HEK293T (cell line): Measurements from ENCODE around the gene PCDHA6.
"Not testable (repeated sequence)": the region's sequence is repeated elsewhere in the genome, so short reads cannot be mapped to it uniquely, and the experiment has no call there.

Experiments used
- CTCF ChIA-PET: fragments of 350-600 bp; formaldehyde crosslinking; extraction: SDS; loops from one replicate; lab custom pipeline; 2021; ENCODE audit warnings: antibody characterized with exemption, inconsistent platforms; lab: Yijun Ruan, JAX
- POLR2A ChIA-PET: fragments of 350-600 bp; formaldehyde crosslinking; extraction: SDS; loops from one replicate; lab custom pipeline; 2020; ENCODE audit warnings: antibody characterized with exemption, inconsistent platforms; lab: Yijun Ruan, JAX
- DNase-seq: peaks from one replicate; pipeline ENCODE4 v3.0.0; 2012; ENCODE audit warnings: mixed read lengths; ENCODE audit errors: extremely low spot score
- ARNT ChIP-seq: fragments of 450-650 bp; IDR thresholded peaks from 2 replicates; pipeline ENCODE4 v1.6.1; 2017; ENCODE audit warnings: mild to moderate bottlenecking
- BHLHE40 ChIP-seq: fragments of 450-650 bp; IDR thresholded peaks from 2 replicates; pipeline ENCODE4 v1.6.1; 2016; ENCODE audit warnings: mild to moderate bottlenecking, moderate library complexity, borderline replicate concordance
- CTBP1 ChIP-seq: fragments of 450-650 bp; IDR thresholded peaks from 2 replicates; pipeline ENCODE4 v1.6.1; 2016; ENCODE audit warnings: borderline replicate concordance
- ELF4 ChIP-seq: fragments of 450-650 bp; IDR thresholded peaks from 2 replicates; pipeline ENCODE4 v1.6.1; 2017; ENCODE audit warnings: antibody characterized with exemption
- FOXA1 ChIP-seq: fragments of 450-650 bp; IDR thresholded peaks from 2 replicates; pipeline ENCODE4 v1.6.1; 2016; ENCODE audit warnings: mild to moderate bottlenecking
- FOXK2 ChIP-seq: fragments of 450-650 bp; IDR thresholded peaks from 2 replicates; pipeline ENCODE4 v1.6.1; 2016; ENCODE audit warnings: mild to moderate bottlenecking
- FOXM1 ChIP-seq: fragments of 450-650 bp; IDR thresholded peaks from 2 replicates; pipeline ENCODE4 v1.6.1; 2017; ENCODE audit warnings: mild to moderate bottlenecking, borderline replicate concordance
- HDGF ChIP-seq: fragments of 450-650 bp; IDR thresholded peaks from 2 replicates; pipeline ENCODE4 v1.6.1; 2017; ENCODE audit warnings: antibody characterized with exemption, borderline replicate concordance
- L3MBTL2 ChIP-seq: fragments of 450-650 bp; conservative IDR thresholded peaks from 2 replicates; pipeline ENCODE4 v1.6.1; 2016; ENCODE audit warnings: mild to moderate bottlenecking
- LEF1 ChIP-seq: fragments of 450-650 bp; IDR thresholded peaks from 2 replicates; pipeline ENCODE4 v1.6.1; 2017; ENCODE audit warnings: mild to moderate bottlenecking, borderline replicate concordance
- NFRKB ChIP-seq: fragments of 450-650 bp; IDR thresholded peaks from 2 replicates; pipeline ENCODE4 v1.6.1; 2016; ENCODE audit warnings: mild to moderate bottlenecking, moderate library complexity
- PKNOX1 ChIP-seq: fragments of 450-650 bp; IDR thresholded peaks from 2 replicates; pipeline ENCODE4 v1.6.1; 2016
- SP1 ChIP-seq: fragments of 450-650 bp; IDR thresholded peaks from 2 replicates; pipeline ENCODE4 v1.6.1; 2017
- SUZ12 ChIP-seq: fragments of 450-650 bp; IDR thresholded peaks from 2 replicates; pipeline ENCODE4 v1.6.1; 2016; ENCODE audit warnings: mild to moderate bottlenecking
- TARDBP ChIP-seq: fragments of 450-650 bp; IDR thresholded peaks from 2 replicates; pipeline ENCODE4 v1.6.1; 2016
- ZNF384 ChIP-seq: fragments of 450-650 bp; IDR thresholded peaks from 2 replicates; pipeline ENCODE4 v1.6.1; 2016

Gene PCDHA6

DNA sequence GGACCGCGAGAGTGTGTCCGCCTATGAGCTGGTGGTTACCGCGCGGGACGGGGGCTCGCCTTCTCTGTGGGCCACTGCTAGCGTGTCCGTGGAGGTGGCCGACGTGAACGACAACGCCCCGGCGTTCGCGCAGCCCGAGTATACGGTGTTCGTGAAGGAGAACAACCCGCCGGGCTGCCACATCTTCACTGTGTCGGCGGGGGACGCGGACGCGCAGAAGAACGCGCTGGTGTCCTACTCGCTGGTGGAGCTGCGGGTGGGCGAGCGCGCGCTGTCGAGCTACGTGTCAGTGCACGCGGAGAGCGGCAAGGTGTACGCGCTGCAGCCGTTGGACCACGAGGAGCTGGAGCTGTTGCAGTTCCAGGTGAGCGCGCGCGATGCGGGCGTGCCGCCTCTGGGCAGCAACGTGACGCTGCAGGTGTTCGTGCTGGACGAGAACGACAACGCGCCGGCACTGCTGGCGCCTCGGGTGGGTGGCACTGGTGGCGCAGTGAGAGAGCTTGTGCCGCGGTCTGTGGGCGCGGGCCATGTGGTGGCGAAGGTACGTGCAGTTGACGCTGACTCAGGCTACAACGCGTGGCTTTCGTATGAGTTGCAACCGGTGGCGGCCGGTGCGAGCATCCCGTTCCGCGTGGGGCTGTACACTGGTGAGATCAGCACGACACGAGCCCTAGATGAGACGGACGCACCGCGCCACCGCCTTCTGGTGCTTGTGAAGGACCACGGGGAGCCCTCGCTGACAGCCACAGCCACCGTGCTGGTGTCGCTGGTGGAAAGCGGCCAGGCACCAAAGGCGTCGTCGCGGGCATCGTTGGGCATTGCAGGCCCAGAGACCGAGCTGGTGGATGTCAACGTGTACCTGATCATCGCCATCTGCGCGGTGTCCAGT lies 8.1 kb downstream of the PCDHA6 start:
- ChIA-PET POLR2A (no interaction called here), CTCF (interaction anchor here (1.0 kb wide), 1 partner anchor 17 kb away, joined by 3 read pairs; no protein-coding TSS in a partner anchor)
- TF ChIP-seq ZNF384, result no peak
- no peak for TF ChIP-seq SP1
- TF ChIP-seq L3MBTL2, result no peak
- TF ChIP-seq FOXM1, result no peak
- no peak for TF ChIP-seq PKNOX1
- TF ChIP-seq ARNT, result no peak
- no peak for TF ChIP-seq LEF1
- no peak for TF ChIP-seq SUZ12
- no peak for TF ChIP-seq HDGF
- no peak for TF ChIP-seq FOXA1
- TF ChIP-seq TARDBP, result no peak
- no peak for DNase-seq

GRCh38 chr5:140840978-140841962 lies 13.5 kb downstream of the PCDHA6 start, which contains the start of gene PCDHA8:
Gene PCDHA8, plus strand, starts transcription at chr5:140841187. Its CDS starts 135 bp downstream, at chr5:140841322.
- ChIA-PET CTCF (interaction anchor here (0.5 to 1.5 kb wide), 14 partner anchors 10 to 245 kb away, joined by 3 to 6 read pairs (median 3); partner anchors contain the start of genes PCDHA1, PCDHA10, PCDHA11 and PCDHA5), POLR2A (interaction anchor here (0.8 kb wide), 1 partner anchor 199 kb away, joined by 3 read pairs; no protein-coding TSS in a partner anchor)
- TF ChIP-seq LEF1 (no peak), SUZ12 (no peak), L3MBTL2 (no peak), SP1 (no peak), TARDBP (no peak), NFRKB (no peak), ZNF384 (no peak)
- DNase-seq, result peak; percentile 43

DNA sequence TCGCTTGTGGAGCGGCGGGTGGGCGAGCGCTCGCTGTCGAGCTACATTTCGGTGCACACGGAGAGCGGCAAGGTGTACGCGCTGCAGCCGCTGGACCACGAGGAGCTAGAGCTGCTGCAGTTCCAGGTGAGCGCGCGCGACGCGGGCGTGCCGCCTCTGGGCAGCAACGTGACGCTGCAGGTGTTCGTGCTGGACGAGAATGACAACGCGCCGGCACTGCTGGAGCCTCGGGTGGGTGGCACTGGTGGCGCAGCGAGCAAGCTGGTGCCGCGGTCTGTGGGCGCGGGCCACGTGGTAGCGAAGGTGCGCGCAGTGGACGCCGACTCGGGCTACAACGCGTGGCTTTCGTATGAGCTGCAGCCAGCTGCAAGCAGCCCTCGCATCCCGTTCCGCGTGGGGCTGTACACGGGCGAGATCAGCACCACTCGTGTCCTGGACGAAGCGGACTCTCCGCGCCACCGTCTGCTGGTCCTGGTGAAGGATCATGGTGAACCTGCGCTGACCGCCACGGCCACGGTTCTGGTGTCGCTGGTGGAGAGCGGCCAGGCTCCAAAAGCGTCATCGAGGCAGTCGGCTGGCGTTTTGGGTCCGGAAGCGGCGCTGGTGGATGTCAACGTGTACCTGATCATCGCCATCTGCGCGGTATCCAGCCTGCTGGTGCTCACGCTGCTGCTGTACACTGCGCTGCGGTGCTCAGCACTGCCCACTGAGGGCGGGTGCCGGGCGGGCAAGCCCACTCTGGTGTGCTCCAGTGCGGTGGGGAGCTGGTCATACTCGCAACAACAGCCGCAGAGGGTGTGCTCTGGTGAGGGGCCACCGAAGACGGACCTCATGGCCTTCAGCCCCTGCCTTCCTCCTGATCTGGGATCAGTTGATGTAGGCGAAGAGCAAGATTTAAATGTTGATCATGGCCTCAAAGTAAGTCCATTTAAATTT lies 15.3 kb downstream of the PCDHA6 start:
- no peak for DNase-seq
- POLR2A ChIA-PET, result no interaction called here
- CTCF ChIA-PET, result no interaction called here
- TF ChIP-seq FOXA1, result no peak
- TF ChIP-seq BHLHE40, result no peak
- TF ChIP-seq FOXK2, result no peak
- TF ChIP-seq NFRKB, result no peak
- no peak for TF ChIP-seq ELF4
- TF ChIP-seq PKNOX1, result no peak
- TF ChIP-seq CTBP1, result no peak
- TF ChIP-seq HDGF, result no peak
- TF ChIP-seq SUZ12, result no peak
- TF ChIP-seq L3MBTL2, result no peak
- TF ChIP-seq ZNF384, result no peak
- no peak for TF ChIP-seq TARDBP
- no peak for TF ChIP-seq ARNT
- TF ChIP-seq FOXM1, result no peak
- TF ChIP-seq SP1, result no peak
- no peak for TF ChIP-seq LEF1

DNA sequence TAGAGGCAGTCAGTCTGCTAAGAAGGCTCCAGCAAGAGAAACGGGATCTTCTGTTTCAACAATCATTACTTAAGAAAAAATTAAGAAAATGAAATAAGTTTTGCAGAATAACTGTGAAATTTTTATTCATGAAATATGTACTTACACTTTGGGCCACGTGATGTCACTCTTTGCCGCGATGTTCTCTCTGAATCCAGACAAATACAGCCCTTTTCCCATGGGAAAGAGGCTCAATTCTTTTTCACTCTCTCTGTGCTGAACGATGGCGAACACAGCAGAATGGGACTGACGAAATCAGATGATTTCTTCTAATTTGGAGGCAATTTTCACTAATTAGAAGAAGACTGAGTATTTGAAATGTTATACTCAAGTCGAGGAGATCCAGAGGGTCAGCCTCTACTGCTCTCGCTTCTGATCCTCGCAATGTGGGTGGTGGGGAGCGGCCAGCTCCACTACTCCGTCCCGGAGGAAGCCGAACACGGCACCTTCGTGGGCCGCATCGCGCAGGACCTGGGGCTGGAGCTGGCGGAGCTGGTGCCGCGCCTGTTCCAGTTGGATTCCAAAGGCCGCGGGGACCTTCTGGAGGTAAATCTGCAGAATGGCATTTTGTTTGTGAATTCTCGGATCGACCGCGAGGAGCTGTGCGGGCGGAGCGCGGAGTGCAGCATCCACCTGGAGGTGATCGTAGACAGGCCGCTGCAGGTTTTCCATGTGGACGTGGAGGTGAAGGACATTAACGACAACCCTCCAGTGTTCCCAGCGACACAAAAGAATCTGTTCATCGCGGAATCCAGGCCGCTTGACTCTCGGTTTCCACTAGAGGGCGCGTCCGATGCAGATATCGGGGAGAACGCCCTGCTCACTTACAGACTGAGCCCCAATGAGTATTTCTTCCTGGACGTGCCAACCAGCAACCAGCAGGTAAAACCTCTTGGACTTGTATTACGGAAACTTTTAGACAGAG lies 20.7 kb downstream of the PCDHA6 start, which contains the start of gene PCDHA9:
Gene PCDHA9, plus strand, starts transcription at position 244 of the 964 bp plus-strand sequence. Its CDS starts 114 bp downstream, at position 358.
- CTCF ChIA-PET, POLR2A ChIA-PET: not testable (repeated sequence)

DNA sequence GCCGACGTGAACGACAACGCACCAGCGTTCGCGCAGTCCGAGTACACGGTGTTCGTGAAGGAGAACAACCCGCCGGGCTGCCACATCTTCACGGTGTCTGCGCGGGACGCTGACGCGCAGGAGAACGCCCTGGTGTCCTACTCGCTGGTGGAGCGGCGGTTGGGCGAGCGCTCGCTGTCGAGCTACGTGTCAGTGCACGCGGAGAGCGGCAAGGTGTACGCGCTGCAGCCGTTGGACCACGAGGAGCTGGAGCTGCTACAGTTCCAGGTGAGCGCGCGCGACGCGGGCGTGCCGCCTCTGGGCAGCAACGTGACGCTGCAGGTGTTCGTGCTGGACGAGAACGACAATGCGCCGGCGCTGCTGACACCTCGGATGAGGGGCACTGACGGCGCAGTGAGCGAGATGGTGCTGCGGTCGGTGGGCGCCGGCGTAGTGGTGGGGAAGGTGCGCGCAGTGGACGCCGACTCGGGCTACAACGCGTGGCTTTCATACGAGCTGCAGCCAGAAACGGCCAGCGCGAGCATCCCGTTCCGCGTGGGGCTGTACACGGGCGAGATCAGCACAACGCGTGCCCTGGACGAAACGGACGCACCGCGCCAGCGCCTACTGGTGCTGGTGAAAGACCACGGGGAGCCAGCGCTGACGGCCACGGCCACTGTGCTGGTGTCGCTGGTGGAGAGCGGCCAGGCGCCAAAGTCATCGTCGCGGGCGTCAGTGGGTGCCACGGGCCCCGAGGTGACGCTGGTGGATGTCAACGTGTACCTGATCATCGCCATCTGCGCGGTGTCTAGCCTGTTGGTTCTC lies 22.3 kb downstream of the PCDHA6 start:
- DNase-seq, POLR2A ChIA-PET: not testable (repeated sequence)
- CTCF ChIA-PET, result interaction anchor here (0.6 kb wide), 1 partner anchor 188 kb away, joined by 3 read pairs; no protein-coding TSS in a partner anchor

More for the DNA sequence above, 20.7 kb downstream of the PCDHA6 start, which contains the start of gene PCDHA9:
- not testable (repeated sequence) for DNase-seq
